ENCODE data around the gene MTHFR.

MTHFR gene

DNA sequence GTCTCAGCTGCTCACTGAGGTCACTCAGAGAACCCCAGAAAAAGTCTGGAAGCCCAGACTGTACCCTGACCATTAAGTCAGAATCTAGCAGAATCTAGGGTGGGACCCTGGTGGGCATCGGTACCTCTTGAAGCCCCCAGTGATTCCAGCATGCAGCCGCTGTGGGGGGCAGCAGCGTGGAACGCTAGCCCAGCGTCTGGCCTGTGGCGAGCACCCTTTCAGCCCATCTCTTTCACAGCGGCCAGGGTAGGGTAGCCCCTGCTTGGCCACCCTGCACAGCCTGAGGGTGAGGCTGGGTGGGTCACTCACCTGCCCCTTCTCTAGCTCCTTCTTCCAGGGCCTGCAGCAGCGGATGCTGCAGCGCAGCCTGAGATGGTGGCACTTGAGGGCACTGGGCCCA, 27.4 kb downstream of the MTHFR start:
- no peak for TF ChIP-seq ZNF274 (IDR thresholded peaks at IDR 0.05; ENCODE audit: low read depth, low read length)
- no peak for TF ChIP-seq SUZ12 (IDR thresholded peaks at IDR 0.05; ENCODE audit: extremely low read depth, insufficient read depth, insufficient read length)
- no peak for TF ChIP-seq YY1 (IDR thresholded peaks at IDR 0.05; ENCODE audit: insufficient read depth, insufficient read length)
- H3K27me3 ChIP-seq (ENCODE audit: insufficient read depth, insufficient read length) = no peaks in the 10 kb centered on the region
- no peaks in the 10 kb centered on the region for H3K36me3 ChIP-seq (ENCODE audit: insufficient read depth, insufficient read length, low read length)
- H3K4me1 ChIP-seq (ENCODE audit: insufficient read depth, insufficient read length) = peaks cover 3% of the 10 kb centered on the region
- H3K9ac ChIP-seq (ENCODE audit: insufficient read length, low read depth) = no peak overlapping the region
- no peaks in the 10 kb centered on the region for H3K9me3 ChIP-seq (ENCODE audit: insufficient read depth, low read length)
- no peak for DNase-seq (ENCODE audit: low read depth, low spot score)
- no peak overlapping the region for H3K4me3 ChIP-seq (ENCODE audit: insufficient read length, low read depth)

GRCh38 chr1:11777658-11778322, 28.0 kb downstream of the MTHFR start:
- TF ChIP-seq YY1 (IDR thresholded peaks at IDR 0.05; ENCODE audit: insufficient read depth, insufficient read length) = no peak
- TF ChIP-seq ZNF274 (IDR thresholded peaks at IDR 0.05; ENCODE audit: low read depth, low read length) = no peak
- TF ChIP-seq SUZ12 (IDR thresholded peaks at IDR 0.05; ENCODE audit: extremely low read depth, insufficient read depth, insufficient read length) = no peak
- no peak overlapping the region for H3K9ac ChIP-seq (ENCODE audit: insufficient read length, low read depth)
- peaks cover 3% of the 10 kb centered on the region for H3K4me1 ChIP-seq (ENCODE audit: insufficient read depth, insufficient read length)
- DNase-seq (ENCODE audit: low read depth, low spot score) = no peak
- no peaks in the 10 kb centered on the region for H3K36me3 ChIP-seq (ENCODE audit: insufficient read depth, insufficient read length, low read length)
- H3K27me3 ChIP-seq (ENCODE audit: insufficient read depth, insufficient read length) = no peaks in the 10 kb centered on the region
- H3K9me3 ChIP-seq (ENCODE audit: insufficient read depth, low read length) = no peaks in the 10 kb centered on the region
- no peak overlapping the region for H3K4me3 ChIP-seq (ENCODE audit: insufficient read length, low read depth)

GRCh38 chr1:11774753-11775152, 31.0 kb downstream of the MTHFR start:
- H3K4me3 ChIP-seq (ENCODE audit: insufficient read length, low read depth) = no peak overlapping the region
- peaks cover 6% of the 10 kb centered on the region for H3K4me1 ChIP-seq (ENCODE audit: insufficient read depth, insufficient read length)
- H3K27me3 ChIP-seq (ENCODE audit: insufficient read depth, insufficient read length) = no peaks in the 10 kb centered on the region
- TF ChIP-seq YY1 (IDR thresholded peaks at IDR 0.05; ENCODE audit: insufficient read depth, insufficient read length) = no peak
- no peak for TF ChIP-seq ZNF274 (IDR thresholded peaks at IDR 0.05; ENCODE audit: low read depth, low read length)
- TF ChIP-seq SUZ12 (IDR thresholded peaks at IDR 0.05; ENCODE audit: extremely low read depth, insufficient read depth, insufficient read length) = no peak
- H3K9me3 ChIP-seq (ENCODE audit: insufficient read depth, low read length) = no peaks in the 10 kb centered on the region
- no peak overlapping the region for H3K9ac ChIP-seq (ENCODE audit: insufficient read length, low read depth)
- no peak for DNase-seq (ENCODE audit: low read depth, low spot score)
- H3K36me3 ChIP-seq (ENCODE audit: insufficient read depth, insufficient read length, low read length) = no peaks in the 10 kb centered on the region

- H3K36me3 ChIP-seq (ENCODE audit: insufficient read depth, insufficient read length, low read length) = no peaks in the 10 kb centered on the region
- H3K4me3 ChIP-seq (ENCODE audit: insufficient read length, low read depth) = no peak overlapping the region
- TF ChIP-seq YY1 (IDR thresholded peaks at IDR 0.05; ENCODE audit: insufficient read depth, insufficient read length) (no peak), ZNF274 (IDR thresholded peaks at IDR 0.05; ENCODE audit: low read depth, low read length) (no peak), SUZ12 (IDR thresholded peaks at IDR 0.05; ENCODE audit: extremely low read depth, insufficient read depth, insufficient read length) (no peak)
- no peak for DNase-seq (ENCODE audit: low read depth, low spot score)
- H3K9ac ChIP-seq (ENCODE audit: insufficient read length, low read depth) = no peak overlapping the region
- no peaks in the 10 kb centered on the region for H3K27me3 ChIP-seq (ENCODE audit: insufficient read depth, insufficient read length)
- H3K4me1 ChIP-seq (ENCODE audit: insufficient read depth, insufficient read length) = peaks cover 9% of the 10 kb centered on the region
- no peaks in the 10 kb centered on the region for H3K9me3 ChIP-seq (ENCODE audit: insufficient read depth, low read length)
Measured at GRCh38 chr1:11772458-11772857, 33.3 kb downstream of the MTHFR start.

DNA sequence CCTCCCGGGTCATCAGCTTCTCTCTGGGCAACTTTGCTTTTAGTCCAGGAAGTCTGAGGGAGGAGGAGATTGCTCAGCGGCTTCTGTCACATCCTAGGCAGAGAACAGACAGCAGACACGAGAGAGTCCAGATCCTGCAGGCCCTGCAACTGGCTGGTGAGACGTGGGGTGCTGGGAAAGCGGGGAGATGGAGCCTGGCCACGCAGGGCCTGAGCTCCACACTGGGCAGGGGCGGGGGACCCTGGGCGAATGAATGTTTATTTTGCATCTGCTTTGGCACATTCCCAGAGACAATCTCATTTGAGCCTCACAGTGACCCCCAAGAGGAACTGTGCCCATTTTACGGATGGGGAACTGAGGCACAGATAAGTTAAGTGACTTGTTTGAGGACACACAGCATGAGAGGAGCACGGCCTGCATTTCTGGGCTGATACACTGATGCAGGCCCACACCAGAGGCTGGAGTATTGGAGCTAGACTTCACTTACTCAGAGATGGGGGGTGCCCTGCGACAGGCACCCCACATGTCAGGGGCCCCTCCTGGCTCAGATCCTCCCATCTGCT, 34.2 kb downstream of the MTHFR start:
- no peak overlapping the region for H3K4me3 ChIP-seq (ENCODE audit: insufficient read length, low read depth)
- no peaks in the 10 kb centered on the region for H3K27me3 ChIP-seq (ENCODE audit: insufficient read depth, insufficient read length)
- H3K4me1 ChIP-seq (ENCODE audit: insufficient read depth, insufficient read length) = peaks cover 11% of the 10 kb centered on the region
- DNase-seq (ENCODE audit: low read depth, low spot score) = no peak
- TF ChIP-seq SUZ12 (IDR thresholded peaks at IDR 0.05; ENCODE audit: extremely low read depth, insufficient read depth, insufficient read length) (no peak), YY1 (IDR thresholded peaks at IDR 0.05; ENCODE audit: insufficient read depth, insufficient read length) (no peak), ZNF274 (IDR thresholded peaks at IDR 0.05; ENCODE audit: low read depth, low read length) (no peak)
- H3K9ac ChIP-seq (ENCODE audit: insufficient read length, low read depth) = no peak overlapping the region
- H3K9me3 ChIP-seq (ENCODE audit: insufficient read depth, low read length) = no peaks in the 10 kb centered on the region
- no peaks in the 10 kb centered on the region for H3K36me3 ChIP-seq (ENCODE audit: insufficient read depth, insufficient read length, low read length)

- no peak for DNase-seq (ENCODE audit: low read depth, low spot score)
- H3K9ac ChIP-seq (ENCODE audit: insufficient read length, low read depth) = no peak overlapping the region
- H3K9me3 ChIP-seq (ENCODE audit: insufficient read depth, low read length) = no peaks in the 10 kb centered on the region
- TF ChIP-seq ZNF274 (IDR thresholded peaks at IDR 0.05; ENCODE audit: low read depth, low read length) = no peak
- TF ChIP-seq YY1 (IDR thresholded peaks at IDR 0.05; ENCODE audit: insufficient read depth, insufficient read length) = no peak
- no peak for TF ChIP-seq SUZ12 (IDR thresholded peaks at IDR 0.05; ENCODE audit: extremely low read depth, insufficient read depth, insufficient read length)
- no peak overlapping the region for H3K4me3 ChIP-seq (ENCODE audit: insufficient read length, low read depth)
- no peaks in the 10 kb centered on the region for H3K27me3 ChIP-seq (ENCODE audit: insufficient read depth, insufficient read length)
- peaks cover 12% of the 10 kb centered on the region for H3K4me1 ChIP-seq (ENCODE audit: insufficient read depth, insufficient read length)
- no peaks in the 10 kb centered on the region for H3K36me3 ChIP-seq (ENCODE audit: insufficient read depth, insufficient read length, low read length)
Measured at GRCh38 chr1:11770011-11770410, 35.8 kb downstream of the MTHFR start.

- Histone ChIP-seq H3K36me3 (ENCODE audit: insufficient read depth, insufficient read length, low read length) (no peaks in the 10 kb centered on the region), H3K9me3 (ENCODE audit: insufficient read depth, low read length) (no peaks in the 10 kb centered on the region), H3K4me1 (ENCODE audit: insufficient read depth, insufficient read length) (peaks cover 12% of the 10 kb centered on the region), H3K9ac (ENCODE audit: insufficient read length, low read depth) (no peak overlapping the region), H3K4me3 (ENCODE audit: insufficient read length, low read depth) (no peak overlapping the region), H3K27me3 (ENCODE audit: insufficient read depth, insufficient read length) (no peaks in the 10 kb centered on the region)
- TF ChIP-seq ZNF274 (IDR thresholded peaks at IDR 0.05; ENCODE audit: low read depth, low read length) = no peak
- no peak for DNase-seq (ENCODE audit: low read depth, low spot score)
Measured at GRCh38 chr1:11769274-11769673, 36.5 kb downstream of the MTHFR start.

All from NT2/D1 (cell line).